ENCODE measurements around the gene FLYWCH1. TPM values are rescaled to one million over a fixed set of nuclear protein-coding genes. Genes with fewer than 3 reads are reported as not detected.
A peak's percentile ranks its signal among the peaks of the same experiment; 100 is the strongest.

Gene FLYWCH1, protein sequence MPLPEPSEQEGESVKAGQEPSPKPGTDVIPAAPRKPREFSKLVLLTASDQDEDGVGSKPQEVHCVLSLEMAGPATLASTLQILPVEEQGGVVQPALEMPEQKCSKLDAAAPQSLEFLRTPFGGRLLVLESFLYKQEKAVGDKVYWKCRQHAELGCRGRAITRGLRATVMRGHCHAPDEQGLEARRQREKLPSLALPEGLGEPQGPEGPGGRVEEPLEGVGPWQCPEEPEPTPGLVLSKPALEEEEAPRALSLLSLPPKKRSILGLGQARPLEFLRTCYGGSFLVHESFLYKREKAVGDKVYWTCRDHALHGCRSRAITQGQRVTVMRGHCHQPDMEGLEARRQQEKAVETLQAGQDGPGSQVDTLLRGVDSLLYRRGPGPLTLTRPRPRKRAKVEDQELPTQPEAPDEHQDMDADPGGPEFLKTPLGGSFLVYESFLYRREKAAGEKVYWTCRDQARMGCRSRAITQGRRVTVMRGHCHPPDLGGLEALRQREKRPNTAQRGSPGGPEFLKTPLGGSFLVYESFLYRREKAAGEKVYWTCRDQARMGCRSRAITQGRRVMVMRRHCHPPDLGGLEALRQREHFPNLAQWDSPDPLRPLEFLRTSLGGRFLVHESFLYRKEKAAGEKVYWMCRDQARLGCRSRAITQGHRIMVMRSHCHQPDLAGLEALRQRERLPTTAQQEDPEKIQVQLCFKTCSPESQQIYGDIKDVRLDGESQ
- 23.7 TPM for polyA plus RNA-seq (2013)

- 0% methylated on average over 70 of the region's 85 CpGs for WGBS (ENCODE audit: insufficient coverage)
- POLR2A ChIA-PET = no interaction called here
- Histone ChIP-seq H3K9me3 (ENCODE audit: control extremely low read depth in 1 of 5, control insufficient read depth in 4 of 5, insufficient read depth in 2 of 5, low read depth in 1 of 5, low read length in 4 of 5) (no peaks in the 10 kb centered on the region), H3K4me3 (ENCODE audit: control insufficient read depth in 1 of 7, extremely low read depth in 1 of 7, insufficient read depth in 4 of 7, low read depth in 2 of 7, low read length in 6 of 7) (peak within 1 kb of the TSS; percentile 65 to 93 (median 85)), H3K4me1 (ENCODE audit: control extremely low read depth in 1 of 4, control insufficient read depth in 4 of 4, insufficient read depth in 4 of 4, low read length in 3 of 4) (peaks cover 0 to 20% (median 15%) of the 10 kb centered on the region in 4 experiments), H3K27ac (ENCODE audit: insufficient read depth in 1 of 2, low read depth in 1 of 2, low read length in 2 of 2, poor library complexity in 1 of 2, severe bottlenecking in 2 of 2) (peak within 1 kb of the TSS in 1 of 2 experiments; percentile 77), H3K27me3 (replicated peaks in 2 of 5; ENCODE audit: control insufficient read depth in 4 of 5, insufficient read depth in 5 of 5, low read length in 4 of 5) (no peaks in the 10 kb centered on the region), H3K36me3 (ENCODE audit: control insufficient read depth in 4 of 4, insufficient read depth in 4 of 4, low read length in 3 of 4) (peaks cover 2 to 14% (median 6%) of the 10 kb centered on the region in 4 experiments)
- CTCF ChIA-PET = interaction anchor here (1.0 to 3.8 kb wide), 9 partner anchors 9 to 108 kb away, joined by 3 to 16 read pairs (median 4); no protein-coding TSS in a partner anchor
- DNase-seq = peak; percentile 97 to 99 (median 98)
Observed at GRCh38 chr16:2911638-2912329, at the start of gene FLYWCH1. FLYWCH1 (plus strand) TSS chr16:2911931; CDS start chr16:2929686, 17,755 bp downstream.

GRCh38 chr16:2865651-2866050, 46.1 kb upstream of the FLYWCH1 start:
- Histone ChIP-seq H3K4me1 (ENCODE audit: control extremely low read depth in 1 of 4, control insufficient read depth in 4 of 4, insufficient read depth in 4 of 4, low read length in 3 of 4) (peaks cover 0 to 11% (median 5%) of the 10 kb centered on the region in 4 experiments), H3K9me3 (ENCODE audit: control extremely low read depth in 1 of 5, control insufficient read depth in 4 of 5, insufficient read depth in 2 of 5, low read depth in 1 of 5, low read length in 4 of 5) (peaks cover 0 to 4% (median 0%) of the 10 kb centered on the region in 5 experiments), H3K36me3 (ENCODE audit: control insufficient read depth in 4 of 4, insufficient read depth in 4 of 4, low read length in 3 of 4) (no peaks in the 10 kb centered on the region), H3K27me3 (replicated peaks in 2 of 5; ENCODE audit: control insufficient read depth in 4 of 5, insufficient read depth in 5 of 5, low read length in 4 of 5) (peaks cover 0 to 8% (median 0%) of the 10 kb centered on the region in 5 experiments), H3K4me3 (ENCODE audit: control insufficient read depth in 1 of 7, extremely low read depth in 1 of 7, insufficient read depth in 4 of 7, low read depth in 2 of 7, low read length in 6 of 7) (no peak overlapping the region), H3K27ac (ENCODE audit: insufficient read depth in 1 of 2, low read depth in 1 of 2, low read length in 2 of 2, poor library complexity in 1 of 2, severe bottlenecking in 2 of 2) (no peak overlapping the region)
- WGBS (ENCODE audit: insufficient coverage) = 96% methylated on average over 4 of the region's 4 CpGs
- DNase-seq = no peak
- CTCF ChIA-PET = interaction anchor here (1.1 to 4.5 kb wide), 4 partner anchors 12 to 55 kb away, joined by 4 to 46 read pairs (median 14); no protein-coding TSS in a partner anchor
- POLR2A ChIA-PET = interaction anchor here (1.1 kb wide), 1 partner anchor 27 kb away, joined by 3 read pairs; no protein-coding TSS in a partner anchor

DNA sequence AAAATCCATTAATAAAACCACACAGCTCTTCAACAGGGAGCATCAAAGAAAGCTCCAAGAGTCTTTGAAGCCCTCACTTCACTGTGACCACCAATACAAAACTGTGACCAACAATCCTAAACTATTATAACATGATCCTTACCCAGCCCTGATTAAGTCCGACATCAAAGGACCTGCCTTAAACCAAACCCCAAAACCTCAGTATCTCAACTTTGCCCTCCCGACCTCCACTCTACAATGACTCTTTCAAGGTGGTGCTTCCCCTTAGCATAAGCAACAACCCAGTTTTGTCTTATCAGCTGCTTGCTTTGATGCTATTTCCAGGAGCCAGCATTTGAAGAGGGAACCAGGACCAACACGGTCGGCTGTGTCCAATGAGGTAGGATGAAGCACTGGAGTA, 45.3 kb upstream of the FLYWCH1 start:
- peaks cover 0 to 11% (median 5%) of the 10 kb centered on the region in 4 experiments for H3K4me1 ChIP-seq (ENCODE audit: control extremely low read depth in 1 of 4, control insufficient read depth in 4 of 4, insufficient read depth in 4 of 4, low read length in 3 of 4)
- no peak overlapping the region for H3K4me3 ChIP-seq (ENCODE audit: control insufficient read depth in 1 of 7, extremely low read depth in 1 of 7, insufficient read depth in 4 of 7, low read depth in 2 of 7, low read length in 6 of 7)
- no peak for DNase-seq
- WGBS (ENCODE audit: insufficient coverage) = 100% methylated on average over 3 of the region's 4 CpGs
- CTCF ChIA-PET = interaction anchor here (1.1 to 4.5 kb wide), 4 partner anchors 12 to 54 kb away, joined by 4 to 46 read pairs (median 14); no protein-coding TSS in a partner anchor
- no peaks in the 10 kb centered on the region for H3K9me3 ChIP-seq (ENCODE audit: control extremely low read depth in 1 of 5, control insufficient read depth in 4 of 5, insufficient read depth in 2 of 5, low read depth in 1 of 5, low read length in 4 of 5)
- peaks cover 0 to 4% (median 0%) of the 10 kb centered on the region in 5 experiments for H3K27me3 ChIP-seq (replicated peaks in 2 of 5; ENCODE audit: control insufficient read depth in 4 of 5, insufficient read depth in 5 of 5, low read length in 4 of 5)
- H3K36me3 ChIP-seq (ENCODE audit: control insufficient read depth in 4 of 4, insufficient read depth in 4 of 4, low read length in 3 of 4) = no peaks in the 10 kb centered on the region
- POLR2A ChIA-PET = interaction anchor here (1.1 kb wide), 1 partner anchor 27 kb away, joined by 3 read pairs; no protein-coding TSS in a partner anchor
- H3K27ac ChIP-seq (ENCODE audit: insufficient read depth in 1 of 2, low read depth in 1 of 2, low read length in 2 of 2, poor library complexity in 1 of 2, severe bottlenecking in 2 of 2) = no peak overlapping the region

DNA sequence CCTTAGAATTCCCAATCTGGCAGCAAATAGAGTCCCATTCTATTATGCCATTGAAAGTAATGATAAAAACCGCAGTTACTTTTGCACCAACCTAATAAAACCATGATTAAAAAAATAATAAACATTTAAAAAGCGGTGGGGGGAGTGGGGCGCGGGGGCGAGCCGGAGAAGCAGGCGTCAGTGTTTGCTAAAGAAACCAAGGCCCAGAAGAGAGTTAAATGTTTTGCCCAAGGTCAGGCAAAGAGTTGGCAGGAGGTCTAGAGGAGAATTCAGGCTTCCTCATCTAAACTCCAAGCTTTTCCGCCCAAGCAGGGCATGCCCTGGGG, 44.1 kb upstream of the FLYWCH1 start:
- CTCF ChIA-PET = interaction anchor here (0.8 to 4.5 kb wide), 17 partner anchors 9 to 89 kb away, joined by 3 to 46 read pairs (median 4); partner anchors contain the start of gene FLYWCH2
- Histone ChIP-seq H3K4me3 (ENCODE audit: control insufficient read depth in 1 of 7, extremely low read depth in 1 of 7, insufficient read depth in 4 of 7, low read depth in 2 of 7, low read length in 6 of 7) (peak overlapping the region; percentile 42 to 76 (median 65)), H3K27me3 (replicated peaks in 2 of 5; ENCODE audit: control insufficient read depth in 4 of 5, insufficient read depth in 5 of 5, low read length in 4 of 5) (peaks cover 0 to 4% (median 0%) of the 10 kb centered on the region in 5 experiments), H3K36me3 (ENCODE audit: control insufficient read depth in 4 of 4, insufficient read depth in 4 of 4, low read length in 3 of 4) (no peaks in the 10 kb centered on the region), H3K27ac (ENCODE audit: insufficient read depth in 1 of 2, low read depth in 1 of 2, low read length in 2 of 2, poor library complexity in 1 of 2, severe bottlenecking in 2 of 2) (peak overlapping the region in 1 of 2 experiments; percentile 89), H3K9me3 (ENCODE audit: control extremely low read depth in 1 of 5, control insufficient read depth in 4 of 5, insufficient read depth in 2 of 5, low read depth in 1 of 5, low read length in 4 of 5) (no peaks in the 10 kb centered on the region), H3K4me1 (ENCODE audit: control extremely low read depth in 1 of 4, control insufficient read depth in 4 of 4, insufficient read depth in 4 of 4, low read length in 3 of 4) (peaks cover 0 to 11% (median 6%) of the 10 kb centered on the region in 4 experiments)
- WGBS (ENCODE audit: insufficient coverage) = 37% methylated on average over 2 of the region's 8 CpGs
- POLR2A ChIA-PET = interaction anchor here (1.0 to 1.2 kb wide), 2 partner anchors 12 to 29 kb away, joined by 4 to 7 read pairs; no protein-coding TSS in a partner anchor
- DNase-seq = no peak

DNA sequence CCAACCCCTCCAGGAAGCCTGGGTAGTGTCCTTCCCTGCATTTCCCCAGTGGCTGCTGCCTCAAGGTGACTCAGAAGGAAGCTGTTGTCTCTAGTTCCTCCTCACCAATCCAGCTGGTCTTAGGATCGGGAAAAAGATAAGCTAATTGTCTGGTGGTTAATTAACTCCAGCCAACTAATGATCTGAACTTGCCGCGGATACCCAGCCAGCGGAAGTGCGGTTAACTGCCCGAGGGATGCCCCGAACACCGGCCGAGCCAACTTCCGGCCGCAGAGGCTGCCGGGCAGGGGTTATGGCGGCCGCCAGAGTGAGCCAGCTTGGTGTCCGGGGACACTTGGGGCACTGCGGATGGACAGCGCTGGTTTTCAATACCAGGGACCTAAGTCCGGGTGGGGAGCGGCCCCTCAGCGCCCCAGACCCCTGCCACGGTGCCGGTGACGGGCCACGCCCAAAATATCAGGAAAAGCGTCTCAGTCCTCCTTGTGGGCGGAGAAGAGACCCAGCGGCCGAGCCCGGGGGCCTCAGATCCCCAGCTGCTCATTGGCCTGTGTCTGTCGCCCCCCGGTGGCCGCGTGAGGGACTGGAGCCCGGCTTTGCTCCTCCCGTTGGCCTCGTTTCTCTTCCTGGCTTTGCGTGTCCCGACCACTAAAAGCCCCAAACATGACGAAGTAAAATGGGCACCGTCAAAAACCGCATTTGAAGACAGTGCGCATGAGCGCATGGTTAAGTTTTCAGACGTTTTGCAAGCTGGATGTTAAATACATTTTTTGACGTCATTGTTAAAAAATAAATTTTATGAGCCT, 43.5 kb upstream of the FLYWCH1 start:
- Histone ChIP-seq H3K4me1 (ENCODE audit: control extremely low read depth in 1 of 4, control insufficient read depth in 4 of 4, insufficient read depth in 4 of 4, low read length in 3 of 4) (peaks cover 0 to 11% (median 7%) of the 10 kb centered on the region in 4 experiments), H3K27me3 (replicated peaks in 2 of 5; ENCODE audit: control insufficient read depth in 4 of 5, insufficient read depth in 5 of 5, low read length in 4 of 5) (peaks cover 0 to 4% (median 0%) of the 10 kb centered on the region in 5 experiments), H3K4me3 (ENCODE audit: control insufficient read depth in 1 of 7, extremely low read depth in 1 of 7, insufficient read depth in 4 of 7, low read depth in 2 of 7, low read length in 6 of 7) (peak overlapping the region; percentile 42 to 76 (median 65)), H3K36me3 (ENCODE audit: control insufficient read depth in 4 of 4, insufficient read depth in 4 of 4, low read length in 3 of 4) (no peaks in the 10 kb centered on the region), H3K9me3 (ENCODE audit: control extremely low read depth in 1 of 5, control insufficient read depth in 4 of 5, insufficient read depth in 2 of 5, low read depth in 1 of 5, low read length in 4 of 5) (no peaks in the 10 kb centered on the region), H3K27ac (ENCODE audit: insufficient read depth in 1 of 2, low read depth in 1 of 2, low read length in 2 of 2, poor library complexity in 1 of 2, severe bottlenecking in 2 of 2) (peak overlapping the region; percentile 66 to 89)
- DNase-seq = peak; percentile 97 to 99 (median 99)
- CTCF ChIA-PET = interaction anchor here (0.8 to 4.5 kb wide), 24 partner anchors 8 to 102 kb away, joined by 3 to 46 read pairs (median 3); partner anchors contain the start of gene FLYWCH2
- 0% methylated on average over 37 of the region's 45 CpGs for WGBS (ENCODE audit: insufficient coverage)
- POLR2A ChIA-PET = interaction anchor here (0.7 to 1.2 kb wide), 4 partner anchors 13 to 37 kb away, joined by 3 to 7 read pairs (median 4); no protein-coding TSS in a partner anchor

DNA sequence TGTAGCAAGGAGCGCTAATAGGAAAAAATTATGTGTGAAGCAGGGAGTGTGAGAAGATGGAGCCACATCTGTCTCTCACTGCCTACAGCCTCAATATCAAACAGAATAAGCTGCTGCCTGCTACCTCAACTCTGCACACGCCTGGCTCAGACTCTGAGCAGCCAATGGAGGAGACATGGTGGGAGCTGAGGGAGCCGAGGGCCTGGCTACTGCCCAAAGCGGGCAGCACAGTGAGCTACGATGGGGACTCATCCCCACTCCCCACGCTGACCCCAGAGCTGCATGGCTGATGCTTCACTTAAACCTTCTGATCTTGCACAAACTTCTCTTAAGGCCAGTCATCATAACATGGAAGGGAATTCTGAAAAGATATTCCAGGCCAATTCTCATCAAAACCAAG, 39.8 kb upstream of the FLYWCH1 start:
- no peak for DNase-seq
- POLR2A ChIA-PET = interaction anchor here (1.3 kb wide), 1 partner anchor 11 kb away, joined by 4 read pairs; the partner anchor contains the start of gene FLYWCH2
- Histone ChIP-seq H3K27ac (ENCODE audit: insufficient read depth in 1 of 2, low read depth in 1 of 2, low read length in 2 of 2, poor library complexity in 1 of 2, severe bottlenecking in 2 of 2) (no peak overlapping the region), H3K27me3 (replicated peaks in 2 of 5; ENCODE audit: control insufficient read depth in 4 of 5, insufficient read depth in 5 of 5, low read length in 4 of 5) (no peaks in the 10 kb centered on the region), H3K36me3 (ENCODE audit: control insufficient read depth in 4 of 4, insufficient read depth in 4 of 4, low read length in 3 of 4) (no peaks in the 10 kb centered on the region), H3K4me1 (ENCODE audit: control extremely low read depth in 1 of 4, control insufficient read depth in 4 of 4, insufficient read depth in 4 of 4, low read length in 3 of 4) (peaks cover 0 to 18% (median 7%) of the 10 kb centered on the region in 4 experiments), H3K9me3 (ENCODE audit: control extremely low read depth in 1 of 5, control insufficient read depth in 4 of 5, insufficient read depth in 2 of 5, low read depth in 1 of 5, low read length in 4 of 5) (no peaks in the 10 kb centered on the region), H3K4me3 (ENCODE audit: control insufficient read depth in 1 of 7, extremely low read depth in 1 of 7, insufficient read depth in 4 of 7, low read depth in 2 of 7, low read length in 6 of 7) (no peak overlapping the region)
- WGBS (ENCODE audit: insufficient coverage) = 97% methylated on average over 5 of the region's 6 CpGs
- CTCF ChIA-PET = interaction anchor here (1.2 to 4.8 kb wide), 9 partner anchors 11 to 74 kb away, joined by 3 to 21 read pairs (median 4); no protein-coding TSS in a partner anchor

Data from common myeloid progenitor, CD34-positive (primary cell).